HG03025 (cell line): ENCODE measurements around the gene CCDC15.
"Not testable (repeated sequence)": the region's sequence is repeated elsewhere in the genome, so short reads cannot be mapped to it uniquely, and the experiment has no call there.

ENCODE experiments used
- ATAC-seq: cut with Tn5 transposase; IDR thresholded peaks from one replicate; pipeline ENCODE4 v1.9.1; 2021; ENCODE audit warnings: mild to moderate bottlenecking, moderate library complexity; ENCODE audit not compliant: unreplicated experiment, low FRiP score

Gene CCDC15

GRCh38 chr11:124984512-124984854, 30.5 kb downstream of the CCDC15 start:
- no peak for ATAC-seq

GRCh38 chr11:124987096-124987495, 33.1 kb downstream of the CCDC15 start:
- no peak for ATAC-seq

GRCh38 chr11:124988063-124988462, 34.1 kb downstream of the CCDC15 start:
- no peak for ATAC-seq

- ATAC-seq: no peak
These were observed 47.2 kb downstream of the CCDC15 start for GRCh38 chr11:125001079-125001778.

- no peak for ATAC-seq
These were observed 47.8 kb downstream of the CCDC15 start for GRCh38 chr11:125001849-125002248.

- ATAC-seq: no peak
These were observed 51.5 kb downstream of the CCDC15 start for GRCh38 chr11:125005491-125005890.

- no peak for ATAC-seq
These were observed 62.4 kb downstream of the CCDC15 start for GRCh38 chr11:125016413-125016812.

GRCh38 chr11:125020342-125020741, 66.3 kb downstream of the CCDC15 start:
- ATAC-seq: no peak

GRCh38 chr11:125022551-125022950, 68.5 kb downstream of the CCDC15 start:
- ATAC-seq: no peak

GRCh38 chr11:125025968-125026367, 72.0 kb downstream of the CCDC15 start:
- no peak for ATAC-seq

- not testable (repeated sequence) for ATAC-seq
These were observed 75.4 kb downstream of the CCDC15 start for GRCh38 chr11:125029431-125029830.

GRCh38 chr11:125036933-125037332, 82.9 kb downstream of the CCDC15 start:
- no peak for ATAC-seq

GRCh38 chr11:125049164-125049792, 95.3 kb downstream of the CCDC15 start:
- no peak for ATAC-seq

GRCh38 chr11:125052047-125052446, 98.0 kb downstream of the CCDC15 start:
- ATAC-seq: no peak

GRCh38 chr11:125053167-125053566, 99.2 kb downstream of the CCDC15 start:
- ATAC-seq: no peak

GRCh38 chr11:125055107-125055715, 101.2 kb downstream of the CCDC15 start:
- no peak for ATAC-seq

GRCh38 chr11:125056111-125056510, 102.1 kb downstream of the CCDC15 start:
- ATAC-seq: not testable (repeated sequence)

GRCh38 chr11:125056931-125057692, 103.1 kb downstream of the CCDC15 start:
- ATAC-seq: no peak

GRCh38 chr11:125057693-125058016, 103.7 kb downstream of the CCDC15 start:
- ATAC-seq: no peak

- no peak for ATAC-seq
These were observed 107.3 kb downstream of the CCDC15 start for GRCh38 chr11:125061281-125061680.

GRCh38 chr11:125062218-125062930, 108.4 kb downstream of the CCDC15 start:
- no peak for ATAC-seq
